Jurkat, Clone E6-1 (cell line): Measurements from ENCODE around the gene KRTAP3-1. TPM values are rescaled to one million over a fixed set of nuclear protein-coding genes. Genes with fewer than 3 reads are reported as not detected.
"Not testable (repeated sequence)": the region's sequence is repeated elsewhere in the genome, so short reads cannot be mapped to it uniquely, and the experiment has no call there.

Source experiments
- DNase-seq: peaks from one replicate; pipeline ENCODE4 v3.0.0-alpha.2; 2011; ENCODE audit warnings: low read depth, low spot score
- H3K4me3 ChIP-seq: 2 replicates; pipeline ENCODE4 v1.5.1; 2011; ENCODE audit warnings: mild to moderate bottlenecking, low read length, control low read depth, moderate library complexity
- polyA plus RNA-seq: library from polyadenylated mRNA; unstranded; fragments of >200 nt; gene quantifications from one replicate; pipeline ENCODE4 v1.2.1, GENCODE V29; 2012; ENCODE audit warnings: missing spikeins; ENCODE audit not compliant: insufficient read length, insufficient read depth

Gene KRTAP3-1
- not detected for polyA plus RNA-seq

GRCh38 chr17:41008811-41009210 is at the start of gene KRTAP3-1:
TSS of gene KRTAP3-1 (minus strand) at chr17:41009128. CDS start at chr17:41009074, 54 bp downstream.
- no peak for DNase-seq
- no peak within 1 kb of the TSS for H3K4me3 ChIP-seq

- no peak for DNase-seq
- no peak overlapping the region for H3K4me3 ChIP-seq
Measured at GRCh38 chr17:41057547-41057946, 48.6 kb upstream of the KRTAP3-1 start.

- not testable (repeated sequence) for H3K4me3 ChIP-seq, DNase-seq
Measured at GRCh38 chr17:41055130-41055529, 46.2 kb upstream of the KRTAP3-1 start, which contains the start of gene KRTAP2-2. TSS of gene KRTAP2-2 (minus strand) at chr17:41055230. CDS start at chr17:41055211, 19 bp downstream.

DNA sequence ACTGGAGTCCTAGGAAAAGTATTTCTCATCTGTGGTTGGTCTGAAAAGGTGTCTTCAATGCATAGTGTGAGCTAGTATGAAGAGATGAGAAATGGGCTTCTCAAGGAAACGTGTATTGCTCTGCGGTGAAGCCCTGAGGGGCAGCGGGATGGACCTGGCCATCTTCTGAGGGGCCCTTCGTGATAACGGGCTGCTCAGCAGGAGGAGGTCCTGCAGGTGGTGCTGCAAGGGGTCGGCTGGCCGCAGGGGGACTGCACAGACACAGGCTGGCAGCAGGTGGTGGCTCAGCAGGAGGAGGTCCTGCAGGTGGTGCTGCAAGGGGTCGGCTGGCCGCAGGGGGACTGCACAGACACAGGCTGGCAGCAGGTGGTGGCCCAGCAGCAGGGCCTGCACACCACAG is 45.6 kb upstream of the KRTAP3-1 start:
- not testable (repeated sequence) for H3K4me3 ChIP-seq, DNase-seq

GRCh38 chr17:41054025-41054424 is 45.1 kb upstream of the KRTAP3-1 start:
- H3K4me3 ChIP-seq: no peak overlapping the region
- no peak for DNase-seq

GRCh38 chr17:41052566-41052965 is 43.6 kb upstream of the KRTAP3-1 start:
- DNase-seq: no peak
- no peak overlapping the region for H3K4me3 ChIP-seq

DNA sequence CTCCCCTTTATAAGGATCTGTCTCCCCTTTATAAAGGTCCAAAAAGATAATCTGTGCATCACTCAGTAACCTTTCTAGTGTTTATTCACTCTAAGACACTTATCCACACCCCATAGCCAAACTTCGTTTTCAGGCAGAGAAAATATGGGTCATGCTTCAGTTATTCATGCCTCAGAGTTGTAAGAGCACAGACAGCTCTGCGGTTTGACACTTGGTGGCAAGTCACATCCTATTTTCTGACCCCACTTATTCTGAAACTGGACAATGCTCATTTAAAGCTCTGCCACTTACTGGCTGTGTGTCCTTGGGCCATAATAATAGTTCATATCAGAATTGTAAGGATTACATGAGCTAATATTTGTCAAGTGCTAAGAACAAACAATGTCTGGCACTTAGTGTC is 40.2 kb upstream of the KRTAP3-1 start:
- no peak overlapping the region for H3K4me3 ChIP-seq
- DNase-seq: no peak

DNA sequence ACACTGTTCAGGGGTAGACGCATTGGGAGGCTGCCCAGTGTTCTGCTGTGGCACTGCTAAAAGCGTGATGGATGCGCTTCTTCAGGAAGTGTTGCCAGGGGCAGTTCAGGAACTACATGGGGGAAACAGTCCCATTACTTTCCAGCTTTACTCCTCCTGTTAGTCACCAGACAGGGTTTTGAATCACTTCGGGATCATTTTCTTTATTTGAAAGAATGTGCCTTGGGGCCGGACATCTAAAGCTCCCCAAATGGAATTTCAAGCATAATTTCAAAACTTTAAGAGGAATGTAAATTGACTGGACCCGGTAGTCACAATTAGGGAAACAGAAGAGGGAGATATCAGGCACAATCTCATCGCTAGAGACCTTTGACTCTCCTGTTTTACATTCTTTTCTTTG is 39.5 kb upstream of the KRTAP3-1 start:
- no peak for DNase-seq
- H3K4me3 ChIP-seq: no peak overlapping the region

- DNase-seq, H3K4me3 ChIP-seq: not testable (repeated sequence)
Measured at GRCh38 chr17:41046735-41047465, 38.0 kb upstream of the KRTAP3-1 start, which contains the start of gene KRTAP2-1. TSS of gene KRTAP2-1 (minus strand) at chr17:41047316. CDS start at chr17:41047267, 49 bp downstream.

- no peak overlapping the region for H3K4me3 ChIP-seq
- DNase-seq: no peak
Measured at GRCh38 chr17:41042953-41043352, 34.0 kb upstream of the KRTAP3-1 start.

GRCh38 chr17:41040783-41041571 is 32.0 kb upstream of the KRTAP3-1 start, which contains the start of gene KRTAP1-1:
TSS of gene KRTAP1-1 (minus strand) at chr17:41041450. CDS start at chr17:41041397, 53 bp downstream.
- not testable (repeated sequence) for DNase-seq, H3K4me3 ChIP-seq

DNA sequence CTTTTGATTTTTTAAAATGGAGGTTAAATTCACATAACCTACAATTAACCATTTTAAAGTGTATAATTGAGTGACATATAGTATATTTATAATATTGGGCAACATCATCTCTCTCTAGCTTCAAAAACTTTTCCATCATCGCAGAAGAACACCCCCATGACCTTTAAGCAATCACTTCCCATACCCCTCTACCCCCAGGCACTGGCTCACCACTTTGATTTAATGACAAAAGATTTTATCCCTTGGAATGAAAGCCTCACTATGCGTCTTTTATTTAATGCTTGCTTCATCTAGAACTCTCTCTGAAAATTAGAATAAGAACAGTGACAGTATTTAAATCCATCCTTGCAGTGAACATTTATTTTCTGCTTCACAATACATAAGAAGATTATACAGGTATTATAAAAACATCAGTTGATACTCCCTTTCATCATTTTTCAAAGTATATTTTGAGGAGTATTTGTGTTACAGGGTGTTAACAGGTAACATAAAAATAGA is 29.0 kb upstream of the KRTAP3-1 start:
- no peak for DNase-seq

DNA sequence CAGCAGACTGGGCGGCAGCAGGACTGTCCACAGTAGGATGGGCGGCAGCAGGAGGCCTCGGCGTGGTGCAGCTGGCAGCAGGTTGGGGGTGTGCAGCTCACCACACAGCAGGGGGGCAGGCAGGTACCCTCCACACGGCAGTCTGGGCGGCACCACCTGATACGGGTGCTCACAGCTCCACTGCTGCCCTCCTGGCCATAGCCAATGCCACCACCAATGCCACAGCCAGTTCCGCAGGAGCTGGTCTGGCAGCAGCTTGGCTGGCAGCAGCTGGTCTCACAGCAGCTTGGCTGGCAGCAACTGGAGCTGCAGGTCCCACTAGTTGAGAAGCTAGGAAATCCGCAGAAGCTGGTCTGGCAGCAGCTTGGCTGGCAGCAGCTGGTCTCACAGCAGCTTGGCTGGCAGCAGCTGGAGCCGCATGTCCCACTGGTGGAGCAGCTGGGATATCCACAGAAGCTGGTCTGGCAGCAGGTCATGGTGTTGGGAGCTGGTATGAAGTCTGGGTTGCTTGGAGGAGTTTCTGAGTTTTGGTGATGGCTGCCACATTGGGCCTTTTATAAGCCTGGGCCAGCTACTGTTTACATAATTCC is 25.5 kb upstream of the KRTAP3-1 start, which contains the start of gene KRTAP1-3:
Gene KRTAP1-3, minus strand, starts transcription at position 529 of the 590 bp plus-strand sequence. Its CDS starts 53 bp downstream, at position 476.
- not testable (repeated sequence) for H3K4me3 ChIP-seq, DNase-seq

More for the DNA sequence above, 29.0 kb upstream of the KRTAP3-1 start:
- no peak overlapping the region for H3K4me3 ChIP-seq

- no peak for DNase-seq
- H3K4me3 ChIP-seq: no peak within 1 kb of the TSS
Measured at GRCh38 chr17:41029633-41030245, 20.8 kb upstream of the KRTAP3-1 start, which contains the start of gene KRTAP1-4. TSS of gene KRTAP1-4 (minus strand) at chr17:41030195. CDS start at chr17:41030078, 117 bp downstream.

- H3K4me3 ChIP-seq: no peak within 1 kb of the TSS
- DNase-seq: no peak
Measured at GRCh38 chr17:41026715-41027471, 18.0 kb upstream of the KRTAP3-1 start, which contains the start of gene KRTAP1-5. TSS of gene KRTAP1-5 (minus strand) at chr17:41027208. CDS start at chr17:41027155, 53 bp downstream.

- DNase-seq: no peak
- H3K4me3 ChIP-seq: no peak overlapping the region
Measured at GRCh38 chr17:41024697-41025096, 15.8 kb upstream of the KRTAP3-1 start.

- no peak for DNase-seq
- H3K4me3 ChIP-seq: no peak overlapping the region
Measured at GRCh38 chr17:41020336-41020735, 11.4 kb upstream of the KRTAP3-1 start.

GRCh38 chr17:41019415-41019814 is 10.5 kb upstream of the KRTAP3-1 start:
- H3K4me3 ChIP-seq: no peak overlapping the region
- no peak for DNase-seq
